NCI-H446 (cell line): ENCODE measurements around the gene CCNT1.
"Not testable (repeated sequence)": the region's sequence is repeated elsewhere in the genome, so short reads cannot be mapped to it uniquely, and the experiment has no call there.

Experiments
- DNase-seq, 2 experiments: peaks; one replicate each; lab custom pipeline; 2025; lab: John Stamatoyannopoulos, UW

Gene CCNT1

GRCh38 chr12:48691826-48692487 is 24.6 kb downstream of the CCNT1 start:
- no peak for DNase-seq

GRCh38 chr12:48690990-48691389 is 25.5 kb downstream of the CCNT1 start:
- DNase-seq = no peak

GRCh38 chr12:48690436-48690835 is 26.1 kb downstream of the CCNT1 start:
- DNase-seq = no peak

GRCh38 chr12:48688836-48689235 is 27.7 kb downstream of the CCNT1 start:
- DNase-seq = no peak

- no peak for DNase-seq
Measured at GRCh38 chr12:48687592-48687991, 28.9 kb downstream of the CCNT1 start.

- no peak for DNase-seq
Measured at GRCh38 chr12:48686615-48687334, 29.7 kb downstream of the CCNT1 start.

GRCh38 chr12:48686037-48686595 is 30.4 kb downstream of the CCNT1 start:
- no peak for DNase-seq

GRCh38 chr12:48683534-48683933 is 33.0 kb downstream of the CCNT1 start:
- DNase-seq = no peak

GRCh38 chr12:48682927-48683326 is 33.6 kb downstream of the CCNT1 start:
- no peak for DNase-seq

- DNase-seq = not testable (repeated sequence)
Measured at GRCh38 chr12:48682533-48682905, 34.0 kb downstream of the CCNT1 start.

- peak; percentile 94 to 98 for DNase-seq
Measured at GRCh38 chr12:48681710-48682532, 34.6 kb downstream of the CCNT1 start, which contains the start of gene KANSL2. Gene KANSL2, minus strand, starts transcription at chr12:48682238. Its CDS starts 606 bp downstream, at chr12:48681632.

- DNase-seq = no peak
Measured at GRCh38 chr12:48681399-48681709, 35.2 kb downstream of the CCNT1 start.

GRCh38 chr12:48680861-48681260 is 35.6 kb downstream of the CCNT1 start:
- DNase-seq = no peak

GRCh38 chr12:48678551-48679185 is 37.8 kb downstream of the CCNT1 start:
- no peak for DNase-seq

- no peak for DNase-seq
Measured at GRCh38 chr12:48671231-48671856, 45.2 kb downstream of the CCNT1 start.

GRCh38 chr12:48668996-48669395 is 47.5 kb downstream of the CCNT1 start:
- DNase-seq = no peak

- no peak for DNase-seq
Measured at GRCh38 chr12:48659863-48660262, 56.6 kb downstream of the CCNT1 start.

GRCh38 chr12:48651681-48652080 is 64.8 kb downstream of the CCNT1 start:
- DNase-seq = no peak

GRCh38 chr12:48645354-48645753 is 71.2 kb downstream of the CCNT1 start:
- DNase-seq = not testable (repeated sequence)

- no peak for DNase-seq
Measured at GRCh38 chr12:48643011-48643410, 73.5 kb downstream of the CCNT1 start.

GRCh38 chr12:48641752-48642555 is 74.6 kb downstream of the CCNT1 start:
- DNase-seq = not testable (repeated sequence)
